ENCODE results near the gene POLR3G. TPM values are rescaled to one million over a fixed set of nuclear protein-coding genes. Genes with fewer than 3 reads are reported as not detected.

The POLR3G gene
- total and polyA plus RNA-seq, 2 of the 13 experiments (the other 11 are each of a cell fraction or from before 2014, with no cell fraction given): 1.2 to 7.3 TPM

- BruUV-seq (replicated peaks): no TSS peak
- DNase-seq (ENCODE audit: low spot score) (no peak), FAIRE-seq (no peak), ATAC-seq (no peak)
- Histone ChIP-seq H3K27ac (ENCODE audit: extremely low read length, insufficient read depth, low read length) (no peak overlapping the region), H3K4me1 (ENCODE audit: insufficient read depth, low read length) (peaks cover 24% of the 10 kb centered on the region), H3K79me2 (ENCODE audit: insufficient read depth, low read length) (peaks cover 7% of the 10 kb centered on the region), H4K20me1 (ENCODE audit: insufficient read depth, low read length) (no peaks in the 10 kb centered on the region), H3K36me3 (replicated peaks in 1 of 2; ENCODE audit: control insufficient read depth in 1 of 2, insufficient read depth in 2 of 2, low read length in 2 of 2) (no peaks in the 10 kb centered on the region), H3K4me3 (replicated peaks in 1 of 3; ENCODE audit: insufficient read depth in 1 of 3, low read depth in 2 of 3, low read length in 3 of 3) (no peak overlapping the region), H3K9ac (ENCODE audit: insufficient read depth, low read depth, low read length) (no peak overlapping the region), H3K27me3 (ENCODE audit: control insufficient read depth in 1 of 2, insufficient read depth in 2 of 2, low read length in 2 of 2) (no peaks in the 10 kb centered on the region), H2AFZ (ENCODE audit: low read length) (no peak overlapping the region), H3K4me2 (ENCODE audit: low read depth, low read length) (no peak overlapping the region), H3K9me3 (ENCODE audit: low read length) (no peaks in the 10 kb centered on the region)
- in situ Hi-C loops (cut with HindIII; ENCODE audit: extremely low pct_ligation_motif_present, low pct_unique_long_range_greater_than_20kb) (no loop called here), intact Hi-C loops (cut with micrococcal nuclease; ENCODE audit: unreplicated experiment) (no loop called here)
- 90% methylated on average over 8 of the region's 8 CpGs for WGBS (ENCODE audit: low lambda C conversion rate)
- ChIA-PET CTCF (ENCODE audit: low intra/inter-chr PET ratio, low total read pairs) (no interaction called here), POLR2A (no interaction called here)
- TF ChIP-seq ZNF572 (CRISPR knock-in tag; IDR thresholded peaks at IDR 0.05) (no peak), ZNF318 (CRISPR knock-in tag; IDR thresholded peaks at IDR 0.05) (no peak), FOSL1 (CRISPR knock-in tag; IDR thresholded peaks at IDR 0.05; ENCODE audit: borderline replicate concordance) (no peak)
- TF ChIP-seq, protein P1, sequence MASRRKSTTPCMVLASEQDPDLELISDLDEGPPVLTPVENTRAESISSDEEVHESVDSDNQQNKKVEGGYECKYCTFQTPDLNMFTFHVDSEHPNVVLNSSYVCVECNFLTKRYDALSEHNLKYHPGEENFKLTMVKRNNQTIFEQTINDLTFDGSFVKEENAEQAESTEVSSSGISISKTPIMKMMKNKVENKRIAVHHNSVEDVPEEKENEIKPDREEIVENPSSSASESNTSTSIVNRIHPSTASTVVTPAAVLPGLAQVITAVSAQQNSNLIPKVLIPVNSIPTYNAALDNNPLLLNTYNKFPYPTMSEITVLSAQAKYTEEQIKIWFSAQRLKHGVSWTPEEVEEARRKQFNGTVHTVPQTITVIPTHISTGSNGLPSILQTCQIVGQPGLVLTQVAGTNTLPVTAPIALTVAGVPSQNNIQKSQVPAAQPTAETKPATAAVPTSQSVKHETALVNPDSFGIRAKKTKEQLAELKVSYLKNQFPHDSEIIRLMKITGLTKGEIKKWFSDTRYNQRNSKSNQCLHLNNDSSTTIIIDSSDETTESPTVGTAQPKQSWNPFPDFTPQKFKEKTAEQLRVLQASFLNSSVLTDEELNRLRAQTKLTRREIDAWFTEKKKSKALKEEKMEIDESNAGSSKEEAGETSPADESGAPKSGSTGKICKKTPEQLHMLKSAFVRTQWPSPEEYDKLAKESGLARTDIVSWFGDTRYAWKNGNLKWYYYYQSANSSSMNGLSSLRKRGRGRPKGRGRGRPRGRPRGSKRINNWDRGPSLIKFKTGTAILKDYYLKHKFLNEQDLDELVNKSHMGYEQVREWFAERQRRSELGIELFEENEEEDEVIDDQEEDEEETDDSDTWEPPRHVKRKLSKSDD (CRISPR knock-in tag; IDR thresholded peaks at IDR 0.05; ENCODE audit: low read depth): no peak
Observed at GRCh38 chr5:90477621-90478215, 3.1 kb downstream of the POLR3G start.

All from HepG2 (cell line).